Uterus (tissue), 4 donors: ENCODE data around the gene NEK9. TPM values are rescaled to one million over a fixed set of nuclear protein-coding genes. Genes with fewer than 3 reads are reported as not detected.
A peak's percentile ranks its signal among the peaks of the same experiment; 100 is the strongest.
"Not testable (repeated sequence)": the region's sequence is repeated elsewhere in the genome, so short reads cannot be mapped to it uniquely, and the experiment has no call there.

ENCODE experiments used
- DNase-seq, 2 donors: peaks; one replicate each; pipeline ENCODE4 v3.0.0-alpha.2; 2019 to 2020
- H3K27ac ChIP-seq, 2 donors: fragments of 200-600 bp; sonication (generic); 1 replicate in 1 of 2; 2 replicates in 1 of 2; pipeline ENCODE4 v1.5.1; 2016 to 2018
- H3K27me3 ChIP-seq, 2 donors: fragments of 200-600 bp; sonication (generic); one replicate each; pipeline ENCODE4 v1.5.1; 2018 to 2019; ENCODE audit warnings: control low read depth in 1 of 2
- H3K36me3 ChIP-seq, 2 donors: fragments of 200-600 bp; sonication (generic); one replicate each; pipeline ENCODE4 v1.5.1; 2019; ENCODE audit warnings: control low read depth in 1 of 2
- H3K4me1 ChIP-seq, 2 donors: fragments of 200-600 bp; sonication (generic); one replicate each; pipeline ENCODE4 v1.5.1; 2018 to 2019; ENCODE audit warnings: control low read depth in 1 of 2
- H3K4me3 ChIP-seq, 2 donors: fragments of 200-600 bp; sonication (generic); 1 replicate in 1 of 2; 2 replicates in 1 of 2; pipeline ENCODE4 v1.5.1; 2018 to 2019; ENCODE audit warnings: mild to moderate bottlenecking in 1 of 2
- H3K9me3 ChIP-seq, 2 donors: fragments of 200-600 bp; sonication (generic); one replicate each; pipeline ENCODE4 v1.5.1; 2019; ENCODE audit warnings: control low read depth in 1 of 2
- CTCF ChIP-seq, 4 experiments: fragments of 200-600 bp in 2 of 4; fragments of 450-650 bp in 2 of 4; sonication (generic) in 2 of 4; IDR thresholded peaks; one replicate each; pipeline ENCODE4 v1.5.1; 2016 to 2019; ENCODE audit warnings: antibody characterized with exemption in 4 of 4, mild to moderate bottlenecking in 2 of 4, moderate library complexity in 1 of 4
- POLR2A ChIP-seq, 2 donors: fragments of 450-650 bp; IDR thresholded peaks; one replicate each; pipeline ENCODE4 v1.6.1; 2016; ENCODE audit warnings: antibody characterized with exemption in 2 of 2, mild to moderate bottlenecking in 1 of 2, moderate library complexity in 1 of 2
- intact Hi-C: fragments of 100-400 bp; cut with DNase I; formaldehyde crosslinking; loops from one replicate; pipeline ENCODE4 v1.15.1; 2023; ENCODE audit warnings: low total_unique reads
- total RNA-seq, 4 donors: library from RNA; depleted of rRNA in 3 of 4; stranded (reverse); fragments of >200 nt in 3 of 4; gene quantifications; one replicate each; pipeline versions ENCODE4 v1.1.0 to v1.2.4, GENCODE V29; 2014 to 2023
- donor health status: DM: yes; HTN: yes; CAD: no.

The NEK9 gene
- total RNA-seq, 4 donors from 2014 or later = 51.2 to 115 (median 71.4) TPM

- H3K27me3 ChIP-seq = no peaks in the 10 kb centered on the region
- intact Hi-C loops = loop anchor here (5.0 kb wide), 1 partner anchor 170 kb away; no protein-coding TSS in a partner anchor
- H3K9me3 ChIP-seq = no peaks in the 10 kb centered on the region
- no peaks in the 10 kb centered on the region for H3K4me1 ChIP-seq
- peak; percentile 30 to 69 for DNase-seq
- peak; percentile 69 to 94 (median 82) for TF ChIP-seq CTCF (IDR thresholded peaks at IDR 0.05)
- no peak for TF ChIP-seq POLR2A (IDR thresholded peaks at IDR 0.05)
- peaks cover 0 to 2% of the 10 kb centered on the region in 2 donors for H3K36me3 ChIP-seq
- H3K4me3 ChIP-seq = no peak overlapping the region
- peak overlapping the region in 1 of 2 donors; percentile 48 for H3K27ac ChIP-seq
Observed at GRCh38 chr14:75132382-75133086, 5.7 kb upstream of the NEK9 start.

GRCh38 chr14:75128596-75128990 is 1.7 kb upstream of the NEK9 start:
- H3K9me3 ChIP-seq = no peaks in the 10 kb centered on the region
- no peak overlapping the region for H3K27ac ChIP-seq
- H3K36me3 ChIP-seq = no peaks in the 10 kb centered on the region
- TF ChIP-seq CTCF (IDR thresholded peaks at IDR 0.05) (no peak), POLR2A (IDR thresholded peaks at IDR 0.05) (no peak)
- intact Hi-C loops = no loop called here
- H3K27me3 ChIP-seq = no peaks in the 10 kb centered on the region
- no peak overlapping the region for H3K4me3 ChIP-seq
- no peak for DNase-seq
- peaks cover 0 to 4% of the 10 kb centered on the region in 2 donors for H3K4me1 ChIP-seq

- TF ChIP-seq CTCF (IDR thresholded peaks at IDR 0.05) = no peak
- no peak for TF ChIP-seq POLR2A (IDR thresholded peaks at IDR 0.05)
- Histone ChIP-seq H3K9me3 (no peaks in the 10 kb centered on the region), H3K27ac (peak overlapping the region in 1 of 2 donors; percentile 94), H3K4me3 (peak overlapping the region; percentile 74 to 85), H3K27me3 (no peaks in the 10 kb centered on the region), H3K36me3 (no peaks in the 10 kb centered on the region), H3K4me1 (peaks cover 0 to 4% of the 10 kb centered on the region in 2 donors)
- DNase-seq = no peak
- intact Hi-C loops = no loop called here
Observed at GRCh38 chr14:75127903-75128595, 1.2 kb upstream of the NEK9 start.

GRCh38 chr14:75127474-75127820 is 599 bp upstream of the NEK9 start:
- H3K27ac ChIP-seq = peak overlapping the region; percentile 93 to 94
- H3K4me1 ChIP-seq, H3K9me3 ChIP-seq, DNase-seq, intact Hi-C loops, H3K36me3 ChIP-seq, H3K27me3 ChIP-seq: not testable (repeated sequence)
- H3K4me3 ChIP-seq = peak overlapping the region; percentile 74 to 85

- TF ChIP-seq CTCF (IDR thresholded peaks at IDR 0.05) = no peak
- no peak for TF ChIP-seq POLR2A (IDR thresholded peaks at IDR 0.05)
- H3K27me3 ChIP-seq = no peaks in the 10 kb centered on the region
- H3K27ac ChIP-seq = peak overlapping the region; percentile 93 to 94
- no peaks in the 10 kb centered on the region for H3K9me3 ChIP-seq
- DNase-seq = no peak
- intact Hi-C loops = no loop called here
- peak overlapping the region; percentile 74 to 85 for H3K4me3 ChIP-seq
- no peaks in the 10 kb centered on the region for H3K36me3 ChIP-seq
- peaks cover 0 to 4% of the 10 kb centered on the region in 2 donors for H3K4me1 ChIP-seq
Observed at GRCh38 chr14:75126121-75126544, 715 bp downstream of the NEK9 start.
